ENCODE results near the gene SI.

The SI gene

DNA sequence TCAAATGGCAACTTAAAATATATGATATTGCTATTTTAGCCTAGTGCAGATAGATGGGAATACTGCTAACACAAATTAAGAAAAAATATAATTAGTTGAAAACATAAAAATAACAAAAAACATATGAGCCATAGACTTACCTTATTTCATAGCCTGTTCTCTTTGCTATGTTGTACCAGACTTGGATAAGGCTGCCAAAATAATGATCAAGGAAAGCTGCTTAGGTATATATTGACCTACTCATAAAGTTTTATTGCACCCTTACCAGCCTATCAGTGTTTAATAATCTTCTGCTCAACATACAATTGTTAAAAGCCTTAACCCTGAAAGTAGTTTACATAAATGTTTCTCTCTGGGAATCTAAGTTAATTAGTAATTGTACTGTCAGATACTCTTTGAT lies at the start of gene SI:
SI (minus strand) TSS at position 204 of the 400 bp plus-strand sequence. CDS start 2,484 bp downstream, outside the sequence.
- no peak for FAIRE-seq
- DNase-seq (ENCODE audit: insufficient read length, low spot score): no peak
- TF ChIP-seq, protein P1, sequence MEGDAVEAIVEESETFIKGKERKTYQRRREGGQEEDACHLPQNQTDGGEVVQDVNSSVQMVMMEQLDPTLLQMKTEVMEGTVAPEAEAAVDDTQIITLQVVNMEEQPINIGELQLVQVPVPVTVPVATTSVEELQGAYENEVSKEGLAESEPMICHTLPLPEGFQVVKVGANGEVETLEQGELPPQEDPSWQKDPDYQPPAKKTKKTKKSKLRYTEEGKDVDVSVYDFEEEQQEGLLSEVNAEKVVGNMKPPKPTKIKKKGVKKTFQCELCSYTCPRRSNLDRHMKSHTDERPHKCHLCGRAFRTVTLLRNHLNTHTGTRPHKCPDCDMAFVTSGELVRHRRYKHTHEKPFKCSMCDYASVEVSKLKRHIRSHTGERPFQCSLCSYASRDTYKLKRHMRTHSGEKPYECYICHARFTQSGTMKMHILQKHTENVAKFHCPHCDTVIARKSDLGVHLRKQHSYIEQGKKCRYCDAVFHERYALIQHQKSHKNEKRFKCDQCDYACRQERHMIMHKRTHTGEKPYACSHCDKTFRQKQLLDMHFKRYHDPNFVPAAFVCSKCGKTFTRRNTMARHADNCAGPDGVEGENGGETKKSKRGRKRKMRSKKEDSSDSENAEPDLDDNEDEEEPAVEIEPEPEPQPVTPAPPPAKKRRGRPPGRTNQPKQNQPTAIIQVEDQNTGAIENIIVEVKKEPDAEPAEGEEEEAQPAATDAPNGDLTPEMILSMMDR (IDR thresholded peaks at IDR 0.05; ENCODE audit: insufficient read depth, missing control alignments): no peak

DNA sequence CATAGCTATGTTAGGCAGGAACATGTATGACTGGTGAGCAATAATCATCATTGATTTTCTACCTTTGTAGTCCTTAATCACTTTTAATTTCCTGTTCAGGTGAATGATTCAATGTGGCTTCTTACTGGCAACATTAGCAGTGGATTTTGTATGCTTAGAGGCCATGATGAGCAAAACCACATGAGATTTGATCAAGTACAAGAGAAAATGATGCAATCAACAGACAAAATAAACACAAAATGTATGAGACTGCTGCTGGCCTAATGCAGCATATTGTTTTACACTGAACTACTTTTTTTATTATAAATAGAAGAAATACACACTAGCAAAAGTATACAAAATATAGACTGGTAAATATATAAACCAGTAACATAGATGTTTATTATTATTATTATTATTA lies 47.5 kb upstream of the SI start:
- no peak for FAIRE-seq
- DNase-seq (ENCODE audit: insufficient read length, low spot score): no peak
- TF ChIP-seq, protein P1 (IDR thresholded peaks at IDR 0.05; ENCODE audit: insufficient read depth, missing control alignments): no peak

DNA sequence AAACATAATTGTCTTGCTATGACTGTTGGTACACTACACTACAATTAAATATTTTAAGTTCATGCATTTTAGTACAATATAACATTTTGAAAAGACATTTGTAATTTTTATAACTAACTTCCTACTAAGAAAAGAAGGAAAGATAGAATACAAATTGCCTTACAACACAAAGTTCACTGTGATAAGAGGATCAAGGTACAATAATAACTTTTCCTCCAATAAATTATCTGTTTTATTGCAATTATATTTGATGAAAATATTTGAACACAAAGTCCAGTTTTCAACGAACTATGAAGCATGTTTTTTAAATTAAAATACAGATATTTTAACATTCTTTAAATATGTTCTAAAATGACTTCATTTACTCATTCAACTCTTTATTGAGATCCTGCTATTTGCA lies 33.1 kb upstream of the SI start:
- FAIRE-seq: no peak
- TF ChIP-seq, protein P1 (IDR thresholded peaks at IDR 0.05; ENCODE audit: insufficient read depth, missing control alignments): no peak
- DNase-seq (ENCODE audit: insufficient read length, low spot score): no peak

DNA sequence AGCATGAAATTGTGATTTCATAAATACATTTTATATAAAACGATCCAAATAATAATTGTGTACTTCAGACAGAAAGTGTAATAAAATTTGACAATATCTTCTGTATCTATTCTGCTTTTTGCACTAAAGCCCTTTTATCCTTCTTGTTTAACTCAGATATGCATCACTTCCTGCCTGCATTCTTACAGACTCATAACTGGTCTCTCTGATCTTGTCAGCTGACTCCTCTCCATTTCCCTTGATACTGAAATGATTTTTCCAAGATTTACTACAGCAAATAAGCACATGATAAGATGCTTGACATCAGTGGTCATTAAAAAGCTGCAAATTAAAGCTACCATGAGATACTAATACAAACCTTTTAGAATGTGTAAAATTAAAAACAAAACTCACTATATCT lies 25.3 kb upstream of the SI start:
- FAIRE-seq (no peak), DNase-seq (ENCODE audit: insufficient read length, low spot score) (no peak)
- TF ChIP-seq, protein P1 (IDR thresholded peaks at IDR 0.05; ENCODE audit: insufficient read depth, missing control alignments): no peak

DNA sequence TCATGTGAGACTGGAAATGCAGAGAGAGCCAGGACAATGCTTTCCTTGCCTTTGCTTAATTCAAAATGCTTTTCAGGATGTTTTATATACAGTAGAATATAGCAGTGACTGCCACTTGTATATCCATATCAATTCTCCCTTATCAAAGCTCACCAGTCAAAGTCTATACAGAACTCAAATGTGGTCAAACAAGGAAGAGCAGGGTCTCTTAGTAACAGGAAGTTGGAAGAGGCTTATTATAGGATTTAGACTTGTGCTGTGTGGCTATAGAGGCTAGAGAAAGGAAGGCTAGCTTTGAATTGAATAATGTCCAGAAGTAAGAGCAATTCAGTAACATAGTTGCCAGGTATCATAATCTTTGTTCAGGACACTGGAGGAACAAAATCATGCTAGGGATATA lies 4.4 kb upstream of the SI start:
- no peak for DNase-seq (ENCODE audit: insufficient read length, low spot score)
- no peak for FAIRE-seq
- TF ChIP-seq, protein P1 (IDR thresholded peaks at IDR 0.05; ENCODE audit: insufficient read depth, missing control alignments): no peak

DNA sequence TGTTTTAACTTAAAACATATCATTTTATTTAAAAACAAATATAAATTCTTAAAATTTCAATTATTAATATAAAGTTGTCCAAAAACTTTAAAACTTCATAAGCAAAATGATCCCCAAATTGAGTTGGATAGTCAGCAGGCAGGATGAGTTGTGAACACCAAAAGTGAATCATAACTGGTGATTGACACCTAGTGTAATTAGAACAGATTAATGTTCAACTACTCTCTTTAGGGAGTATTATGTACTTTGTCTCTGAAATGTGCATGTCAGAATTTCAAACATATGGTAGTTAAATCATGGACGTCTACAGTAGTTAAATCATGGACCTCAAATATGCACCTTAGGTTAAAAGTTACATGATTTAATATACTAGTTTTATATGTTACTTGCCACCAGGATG lies 2.9 kb upstream of the SI start:
- FAIRE-seq: no peak
- DNase-seq (ENCODE audit: insufficient read length, low spot score): no peak
- TF ChIP-seq, protein P1 (IDR thresholded peaks at IDR 0.05; ENCODE audit: insufficient read depth, missing control alignments): no peak

DNA sequence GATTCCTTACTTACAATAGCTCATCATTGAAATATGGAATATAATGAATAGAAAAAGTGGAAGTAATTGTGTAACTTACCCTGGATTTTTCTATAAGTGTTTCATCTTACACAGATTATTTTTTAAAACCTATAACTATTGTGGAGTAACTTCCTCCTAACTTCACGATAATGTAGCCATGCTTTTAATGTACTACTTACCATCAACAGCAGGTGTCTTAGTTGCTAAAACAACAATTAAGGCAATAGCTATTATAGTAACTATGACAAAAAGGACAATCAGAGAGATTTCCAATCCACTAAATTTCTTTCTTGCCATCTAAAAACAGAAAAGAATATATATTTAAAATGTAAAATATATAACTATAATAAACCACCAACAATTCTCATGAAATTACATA lies 2.6 kb downstream of the SI start:
- TF ChIP-seq, protein P1 (IDR thresholded peaks at IDR 0.05; ENCODE audit: insufficient read depth, missing control alignments): no peak
- DNase-seq (ENCODE audit: insufficient read length, low spot score) (no peak), FAIRE-seq (no peak)

Data from D721Med (cell line).